Naive B cell (primary cell): ENCODE measurements around the gene PYDC1. TPM values are rescaled to one million over a fixed set of nuclear protein-coding genes. Genes with fewer than 3 reads are reported as not detected.
A peak's percentile ranks its signal among the peaks of the same experiment; 100 is the strongest.
"Not testable (repeated sequence)": the region's sequence is repeated elsewhere in the genome, so short reads cannot be mapped to it uniquely, and the experiment has no call there.

ENCODE experiments used
- ATAC-seq, 2 donors: fragments of 150-1000 bp; cut with Tn5 transposase; 2 replicates each; pipeline ENCODE4 v1.10.0; 2021; ENCODE audit warnings: low read depth in 2 of 2, mild to moderate bottlenecking in 2 of 2, moderate library complexity in 2 of 2
- DNase-seq: peaks from one replicate; pipeline ENCODE4 v3.0.0; 2022
- H3K27ac Mint-ChIP-seq, 6 donors: one replicate each; pipeline ENCODE4 v1.8.0; 2020 to 2022; ENCODE audit warnings: mild to moderate bottlenecking in 6 of 6, mixed read lengths in 6 of 6, moderate library complexity in 5 of 6, inconsistent platforms in 2 of 6
- H3K27me3 Mint-ChIP-seq, 3 donors: one replicate each; pipeline ENCODE4 v1.8.0; 2021 to 2022; ENCODE audit warnings: mixed read lengths in 3 of 3, mild to moderate bottlenecking in 1 of 3
- H3K36me3 Mint-ChIP-seq, 2 donors: one replicate each; pipeline ENCODE4 v1.8.0; 2020 to 2022; ENCODE audit warnings: mixed read lengths in 2 of 2, inconsistent platforms in 1 of 2, mild to moderate bottlenecking in 1 of 2
- H3K4me1 Mint-ChIP-seq, 3 donors: one replicate each; pipeline ENCODE4 v1.8.0; 2020 to 2022; ENCODE audit warnings: mixed read lengths in 3 of 3, inconsistent platforms in 1 of 3, mild to moderate bottlenecking in 1 of 3, moderate library complexity in 1 of 3
- H3K4me3 Mint-ChIP-seq, 8 donors: one replicate each; pipeline ENCODE4 v1.8.0; 2020 to 2022; ENCODE audit warnings: mild to moderate bottlenecking in 8 of 8, mixed read lengths in 8 of 8, moderate library complexity in 8 of 8, inconsistent platforms in 2 of 8
- H3K9me3 Mint-ChIP-seq, 7 donors: one replicate each; pipeline ENCODE4 v1.8.0; 2020 to 2022; ENCODE audit warnings: mixed read lengths in 7 of 7, mild to moderate bottlenecking in 5 of 7, inconsistent platforms in 2 of 7, moderate library complexity in 1 of 7
- polyA plus RNA-seq, 6 donors: library from polyadenylated mRNA; unstranded; fragments of 300-500 nt; fragmentation: Illumina TruSeq; gene quantifications; one replicate each; pipeline ENCODE4 v1.2.3, GENCODE V29; 2021; ENCODE audit warnings: low read depth in 6 of 6

The PYDC1 gene
- polyA plus RNA-seq: not detected

DNA sequence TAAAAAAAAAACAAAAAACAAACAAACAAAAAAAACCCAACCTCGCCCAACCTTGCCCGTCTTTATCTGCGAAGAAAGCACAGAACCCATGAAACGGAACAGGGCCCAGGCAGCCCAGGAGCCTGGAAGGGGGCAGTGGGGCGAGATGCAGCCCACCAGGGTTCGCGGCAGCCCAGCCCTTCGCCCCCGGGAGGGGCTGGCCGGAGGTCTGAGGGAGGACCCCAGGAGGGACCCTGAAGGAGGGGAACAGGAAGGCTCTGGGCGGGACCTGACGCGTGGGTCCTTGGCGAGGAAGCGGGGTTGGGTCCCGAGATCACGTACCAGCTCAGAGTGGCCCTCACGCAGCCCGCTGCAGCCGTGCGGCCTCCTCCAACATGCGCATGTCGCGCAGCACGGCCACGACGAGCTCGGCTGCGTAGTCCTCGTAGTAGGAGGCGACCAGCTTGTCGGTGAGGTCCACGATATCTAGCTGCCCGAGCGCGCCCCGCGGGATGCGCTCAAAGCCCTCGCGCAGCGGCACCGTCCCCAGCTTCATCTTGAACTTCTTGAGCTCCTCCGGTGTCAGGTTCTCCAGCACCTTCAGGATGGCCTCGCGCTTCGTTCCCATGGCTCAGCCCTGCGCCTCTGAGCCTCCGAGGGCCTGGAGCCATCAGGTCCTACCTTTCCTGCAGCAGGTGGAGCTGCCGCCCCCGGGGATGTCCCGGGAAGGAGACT lies at the start of gene PYDC1:
Gene PYDC1, minus strand, starts transcription at position 714 of the 714 bp plus-strand sequence. Its CDS starts 107 bp downstream, at position 607.
- DNase-seq: no peak
- peak within 1 kb of the TSS in 2 of 6 donors; percentile 39 to 65 for H3K27ac Mint-ChIP-seq
- H3K36me3 Mint-ChIP-seq: peaks cover 0 to 8% of the 10 kb centered on the region in 2 donors
- peaks cover 41 to 78% (median 52%) of the 10 kb centered on the region in 3 donors for H3K27me3 Mint-ChIP-seq
- H3K4me1 Mint-ChIP-seq: peaks cover 20 to 46% (median 44%) of the 10 kb centered on the region in 3 donors
- ATAC-seq: peak in 1 of 2 donors; percentile 14
- peak within 1 kb of the TSS; percentile 79 to 90 (median 84) for H3K4me3 Mint-ChIP-seq
- no peaks in the 10 kb centered on the region for H3K9me3 Mint-ChIP-seq

DNA sequence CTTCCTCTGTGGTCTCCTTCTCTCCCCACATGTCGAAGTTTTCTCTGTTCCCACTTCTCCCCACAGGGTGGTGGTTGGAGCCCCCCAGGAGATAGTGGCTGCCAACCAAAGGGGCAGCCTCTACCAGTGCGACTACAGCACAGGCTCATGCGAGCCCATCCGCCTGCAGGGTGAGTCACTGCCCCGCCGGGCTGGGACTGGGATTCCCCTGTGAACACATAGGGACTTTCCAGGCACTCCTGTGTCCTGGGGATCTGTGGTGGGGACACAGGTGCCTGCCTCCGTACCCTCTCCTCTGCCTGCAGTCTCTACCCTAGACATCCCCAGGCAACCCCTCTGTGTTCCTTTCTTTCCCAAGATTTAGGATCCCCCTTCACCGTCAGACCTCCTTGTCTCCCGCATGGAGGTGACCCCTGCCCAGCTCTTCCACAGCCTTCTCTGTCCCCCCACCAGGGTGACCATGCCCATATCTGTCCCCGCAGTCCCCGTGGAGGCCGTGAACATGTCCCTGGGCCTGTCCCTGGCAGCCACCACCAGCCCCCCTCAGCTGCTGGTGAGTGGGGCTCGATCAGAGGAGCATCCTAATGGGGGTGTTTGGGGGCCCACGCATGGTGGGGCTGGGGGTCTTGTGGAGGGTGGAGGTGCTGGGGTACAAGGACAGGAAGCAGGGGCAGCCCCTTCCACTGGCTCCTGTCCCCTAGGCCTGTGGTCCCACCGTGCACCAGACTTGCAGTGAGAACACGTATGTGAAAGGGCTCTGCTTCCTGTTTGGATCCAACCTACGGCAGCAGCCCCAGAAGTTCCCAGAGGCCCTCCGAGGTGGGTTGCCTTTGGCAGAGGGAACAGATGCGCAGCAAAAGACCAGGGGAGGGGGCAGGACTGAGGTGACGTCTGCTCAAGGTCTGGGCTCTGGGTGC lies 48.7 kb upstream of the PYDC1 start:
- peak; percentile 33 for DNase-seq
- peak; percentile 87 to 96 for ATAC-seq
- Mint-ChIP-seq H3K27ac (peak overlapping the region; percentile 39 to 94 (median 82)), H3K36me3 (peaks cover 0 to 29% of the 10 kb centered on the region in 2 donors), H3K9me3 (no peaks in the 10 kb centered on the region), H3K4me3 (peak overlapping the region; percentile 22 to 69 (median 48)), H3K4me1 (peaks cover 42 to 49% (median 46%) of the 10 kb centered on the region in 3 donors), H3K27me3 (peaks cover 6 to 22% (median 21%) of the 10 kb centered on the region in 3 donors)

DNA sequence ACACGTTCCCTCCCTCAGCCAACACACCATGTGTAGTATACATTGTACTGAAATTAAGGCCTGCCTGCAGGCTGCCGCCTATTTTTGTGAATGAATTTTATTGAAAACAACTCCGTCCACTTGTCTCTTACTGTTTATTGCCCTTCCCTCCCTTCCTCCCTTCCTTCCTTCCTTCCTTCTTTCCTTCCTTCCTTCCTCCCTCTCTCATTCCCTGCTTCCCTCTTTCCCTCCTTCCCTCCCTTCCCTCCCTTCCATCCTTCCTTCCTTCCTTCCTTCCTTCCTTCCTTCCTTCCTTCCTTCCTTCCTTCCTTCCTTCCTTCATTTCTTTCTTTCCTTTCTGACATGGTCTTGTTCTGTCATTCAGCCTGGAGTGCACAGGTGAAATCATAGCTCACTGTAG lies 45.1 kb upstream of the PYDC1 start:
- H3K4me1 Mint-ChIP-seq: peaks cover 44 to 58% (median 51%) of the 10 kb centered on the region in 3 donors
- DNase-seq (no peak), ATAC-seq (no peak)
- H3K9me3 Mint-ChIP-seq: no peaks in the 10 kb centered on the region
- no peak overlapping the region for H3K27ac Mint-ChIP-seq
- H3K4me3 Mint-ChIP-seq: peak overlapping the region in 1 of 8 donors; percentile 45
- H3K36me3 Mint-ChIP-seq: peaks cover 0 to 9% of the 10 kb centered on the region in 2 donors
- peaks cover 6 to 16% (median 8%) of the 10 kb centered on the region in 3 donors for H3K27me3 Mint-ChIP-seq

DNA sequence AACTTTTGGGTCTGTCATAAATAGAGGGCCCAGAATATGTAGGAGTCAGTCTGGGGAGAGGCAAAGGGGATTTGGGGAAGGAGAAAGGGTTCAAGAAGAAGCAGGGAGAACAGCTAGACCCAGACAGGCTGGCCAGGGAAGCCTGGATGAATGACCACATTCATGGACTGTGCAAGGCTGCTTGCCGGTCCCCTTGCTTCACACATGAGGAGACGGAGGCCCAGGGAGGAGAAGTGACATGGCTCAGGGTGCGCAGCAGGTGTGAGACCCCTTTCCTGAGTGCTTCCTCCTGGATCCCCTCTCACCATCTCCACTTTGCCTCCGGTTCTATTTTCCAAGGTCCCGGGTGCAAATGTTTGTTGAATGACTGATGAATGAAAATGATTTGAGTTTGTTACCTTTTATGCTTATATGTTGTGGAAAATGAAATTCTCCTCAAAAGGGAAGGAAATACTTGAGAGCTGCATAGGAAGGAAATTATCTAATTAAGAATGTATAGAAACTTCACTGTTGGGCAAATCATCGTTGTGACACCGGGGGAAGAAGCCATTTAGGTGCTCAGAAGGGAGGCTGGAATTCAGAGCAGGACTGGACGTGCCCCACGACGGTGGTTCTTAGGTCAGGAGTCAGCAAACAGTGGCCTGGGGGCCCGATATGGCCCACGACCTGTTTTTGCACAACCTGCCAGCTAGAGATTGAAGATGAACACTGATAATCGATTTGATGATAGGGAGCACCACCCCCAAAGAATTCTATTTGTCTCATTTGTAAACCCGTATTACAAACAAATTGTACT lies 43.4 kb upstream of the PYDC1 start:
- Mint-ChIP-seq H3K36me3 (peaks cover 0 to 3% of the 10 kb centered on the region in 2 donors), H3K4me3 (peak overlapping the region; percentile 11 to 91 (median 80)), H3K27me3 (peaks cover 3 to 8% (median 6%) of the 10 kb centered on the region in 3 donors), H3K4me1 (peaks cover 36 to 53% (median 41%) of the 10 kb centered on the region in 3 donors), H3K27ac (peak overlapping the region in 3 of 6 donors; percentile 31 to 75 (median 35)), H3K9me3 (no peaks in the 10 kb centered on the region)
- no peak for ATAC-seq
- no peak for DNase-seq

DNA sequence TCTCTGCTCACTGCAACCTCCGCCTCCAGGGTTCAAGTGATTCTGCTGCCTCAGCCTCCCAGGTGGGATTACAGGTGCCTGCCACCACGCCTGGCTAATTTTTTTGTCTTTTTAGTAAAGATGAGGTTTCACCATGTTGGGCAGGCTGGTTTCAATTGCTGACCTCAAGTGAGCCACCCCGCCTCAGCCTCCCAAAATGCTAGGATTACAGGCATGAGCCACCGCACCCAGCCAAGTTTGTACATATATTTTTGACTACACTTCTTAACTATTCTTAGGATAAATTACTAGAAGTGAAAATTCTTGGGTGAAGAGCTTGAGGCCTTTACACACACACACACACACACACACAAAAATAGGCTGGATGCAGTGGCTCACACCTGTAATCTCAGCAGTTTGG lies 41.4 kb upstream of the PYDC1 start:
- peak overlapping the region in 1 of 8 donors; percentile 45 for H3K4me3 Mint-ChIP-seq
- ATAC-seq (no peak), DNase-seq (no peak)
- H3K36me3 Mint-ChIP-seq: no peaks in the 10 kb centered on the region
- H3K27ac Mint-ChIP-seq: no peak overlapping the region
- peaks cover 40 to 58% (median 42%) of the 10 kb centered on the region in 3 donors for H3K4me1 Mint-ChIP-seq
- no peaks in the 10 kb centered on the region for H3K9me3 Mint-ChIP-seq
- peaks cover 0 to 12% (median 10%) of the 10 kb centered on the region in 3 donors for H3K27me3 Mint-ChIP-seq

DNA sequence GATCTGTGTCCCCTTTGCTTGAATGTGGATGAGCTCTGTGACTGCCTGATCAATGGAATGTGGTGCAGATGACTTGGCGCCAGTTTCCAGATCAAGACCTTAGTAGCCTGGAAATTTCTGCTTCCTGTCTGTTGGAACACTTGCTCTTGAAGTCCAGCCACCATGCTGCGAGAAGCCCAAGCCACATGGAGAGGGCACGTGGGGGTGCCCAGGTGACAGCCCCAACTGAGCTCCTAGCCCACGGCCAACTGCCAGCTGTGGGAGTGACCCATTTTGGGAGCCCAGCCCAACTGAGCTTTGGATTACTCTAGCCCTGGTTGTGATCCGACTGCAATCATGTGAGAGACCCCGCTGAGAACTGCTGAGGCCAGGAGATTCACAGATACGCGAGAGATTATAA lies 39.5 kb upstream of the PYDC1 start:
- ATAC-seq (no peak), DNase-seq (no peak)
- Mint-ChIP-seq H3K4me1 (peaks cover 28 to 43% (median 37%) of the 10 kb centered on the region in 3 donors), H3K27ac (no peak overlapping the region), H3K36me3 (no peaks in the 10 kb centered on the region), H3K9me3 (no peaks in the 10 kb centered on the region), H3K27me3 (peaks cover 8 to 19% (median 18%) of the 10 kb centered on the region in 3 donors), H3K4me3 (no peak overlapping the region)

DNA sequence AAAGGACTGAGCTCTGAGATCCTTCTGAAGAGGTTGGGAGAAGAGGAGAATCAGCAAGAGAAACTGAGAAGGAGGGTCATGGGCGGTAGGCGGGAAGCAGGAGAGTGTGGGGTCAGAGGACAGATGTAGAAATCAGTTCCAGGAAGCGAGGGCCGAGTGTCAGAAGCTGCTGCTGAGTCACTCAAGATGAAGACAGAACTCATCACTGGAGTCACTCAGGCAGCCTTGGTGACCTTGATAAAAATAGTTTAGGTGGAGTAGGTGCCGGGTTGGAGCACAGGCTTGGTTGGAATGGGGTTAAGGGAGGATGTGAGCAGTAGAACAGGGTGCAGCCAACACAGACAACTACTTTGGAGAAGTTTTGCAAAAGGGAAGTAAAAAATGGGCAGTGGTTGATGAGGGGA lies 36.7 kb upstream of the PYDC1 start:
- peak; percentile 38 to 63 for ATAC-seq
- no peak for DNase-seq
- Mint-ChIP-seq H3K4me3 (peak overlapping the region in 2 of 8 donors; percentile 47 to 67), H3K27me3 (peaks cover 8 to 28% (median 26%) of the 10 kb centered on the region in 3 donors), H3K27ac (no peak overlapping the region), H3K9me3 (no peaks in the 10 kb centered on the region), H3K4me1 (peaks cover 10 to 20% (median 20%) of the 10 kb centered on the region in 3 donors), H3K36me3 (no peaks in the 10 kb centered on the region)

DNA sequence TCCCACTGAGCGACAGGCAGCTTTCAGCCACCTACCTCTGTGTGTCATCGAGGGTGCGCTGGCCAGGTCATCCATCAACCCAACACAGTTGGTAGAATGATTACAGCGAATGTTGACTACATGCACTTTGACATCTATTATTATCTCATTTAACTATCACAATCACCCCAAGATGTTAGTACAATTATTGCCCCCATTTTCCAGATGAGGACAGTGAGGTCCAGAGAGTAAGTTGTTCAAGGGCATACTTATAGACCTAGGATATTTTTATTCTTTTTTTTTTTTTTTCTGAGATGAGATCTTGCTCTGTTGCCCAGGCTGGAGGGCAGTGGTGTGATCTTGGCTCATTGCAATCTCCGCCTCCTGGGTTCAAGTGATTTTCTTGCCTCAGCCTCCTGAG lies 34.5 kb upstream of the PYDC1 start:
- ATAC-seq (no peak), DNase-seq (no peak)
- no peaks in the 10 kb centered on the region for H3K9me3 Mint-ChIP-seq
- no peak overlapping the region for H3K27ac Mint-ChIP-seq
- no peaks in the 10 kb centered on the region for H3K36me3 Mint-ChIP-seq
- H3K4me3 Mint-ChIP-seq: no peak overlapping the region
- peaks cover 10 to 20% (median 13%) of the 10 kb centered on the region in 3 donors for H3K4me1 Mint-ChIP-seq
- H3K27me3 Mint-ChIP-seq: peaks cover 8 to 32% (median 29%) of the 10 kb centered on the region in 3 donors

DNA sequence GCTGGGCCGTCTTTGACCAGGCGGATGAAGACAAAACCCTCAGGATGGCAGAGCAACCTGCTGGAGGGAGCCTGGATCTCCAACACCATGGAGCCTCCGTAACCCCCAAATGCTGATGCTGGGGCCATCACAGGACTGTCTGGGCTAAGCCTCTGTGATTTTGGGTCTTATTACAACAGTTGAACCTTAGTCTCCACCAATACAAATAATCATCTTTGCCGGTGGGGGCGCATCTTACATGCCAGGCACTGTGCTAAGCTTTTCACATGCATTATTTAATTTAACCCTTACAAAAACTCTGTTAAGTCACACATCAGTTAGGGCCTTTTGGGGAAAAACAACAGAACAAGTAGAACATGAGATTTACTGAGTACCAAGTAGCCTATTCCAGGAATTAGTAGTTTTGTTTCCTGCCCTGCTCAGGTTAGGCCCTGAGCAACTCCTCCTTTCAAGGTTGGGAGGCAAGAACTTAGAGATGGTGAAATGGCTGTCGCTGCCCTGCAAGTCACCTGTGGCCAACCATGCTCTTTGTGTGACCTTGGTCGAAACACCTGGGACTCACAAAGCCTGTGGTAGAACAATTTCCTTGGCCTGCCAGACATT lies 33.9 kb upstream of the PYDC1 start:
- no peaks in the 10 kb centered on the region for H3K9me3 Mint-ChIP-seq
- H3K27me3 Mint-ChIP-seq: peaks cover 8 to 32% (median 29%) of the 10 kb centered on the region in 3 donors
- no peak overlapping the region for H3K27ac Mint-ChIP-seq
- ATAC-seq: no peak
- H3K4me1 Mint-ChIP-seq: peaks cover 10 to 20% (median 11%) of the 10 kb centered on the region in 3 donors
- DNase-seq: no peak
- H3K36me3 Mint-ChIP-seq: no peaks in the 10 kb centered on the region
- H3K4me3 Mint-ChIP-seq: no peak overlapping the region

DNA sequence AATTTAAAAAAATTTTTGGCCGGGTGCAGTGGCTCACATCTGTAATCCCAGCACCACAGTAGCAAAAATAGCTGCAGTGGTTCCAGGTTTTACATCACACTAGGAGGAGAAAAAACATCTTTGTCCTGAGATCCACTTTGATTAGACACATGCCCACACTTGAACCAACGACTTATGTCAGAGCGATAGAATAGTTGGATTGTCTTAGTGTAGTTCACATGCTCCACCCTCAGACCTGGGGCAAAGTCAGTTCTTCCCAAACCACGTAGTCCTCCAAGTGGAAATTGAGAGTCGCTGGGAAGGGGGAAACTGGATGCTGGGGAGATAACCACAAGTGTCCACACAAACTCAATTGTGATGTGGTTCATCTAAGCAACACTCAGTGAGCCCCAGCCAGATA lies 31.4 kb upstream of the PYDC1 start:
- ATAC-seq (no peak), DNase-seq (no peak)
- Mint-ChIP-seq H3K36me3 (no peaks in the 10 kb centered on the region), H3K4me1 (peaks cover 7 to 25% (median 21%) of the 10 kb centered on the region in 3 donors), H3K27ac (no peak overlapping the region), H3K27me3 (peaks cover 8 to 26% (median 25%) of the 10 kb centered on the region in 3 donors), H3K9me3 (no peaks in the 10 kb centered on the region), H3K4me3 (no peak overlapping the region)

DNA sequence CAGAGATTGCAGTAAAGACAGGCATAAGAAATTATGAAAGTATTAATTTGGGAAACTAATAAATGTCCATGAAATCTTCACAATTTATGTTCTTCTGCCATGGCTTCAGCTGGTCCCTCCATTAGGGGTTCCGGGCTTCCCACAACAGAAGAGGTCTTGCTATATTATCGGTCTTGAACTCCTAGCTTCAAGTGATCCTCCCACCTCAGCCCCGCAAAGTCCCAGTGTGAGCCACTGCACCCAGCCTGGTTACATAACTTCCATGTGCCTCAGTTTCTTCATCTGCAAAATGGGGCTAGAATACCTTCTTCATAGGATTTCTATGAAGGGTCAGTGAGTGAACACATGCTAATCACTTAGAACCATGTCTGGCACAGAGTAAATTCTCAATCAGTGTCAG lies 29.4 kb upstream of the PYDC1 start:
- Mint-ChIP-seq H3K36me3 (no peaks in the 10 kb centered on the region), H3K4me3 (no peak overlapping the region), H3K27me3 (peaks cover 0 to 21% (median 14%) of the 10 kb centered on the region in 3 donors), H3K4me1 (peaks cover 6 to 24% (median 13%) of the 10 kb centered on the region in 3 donors), H3K27ac (no peak overlapping the region), H3K9me3 (no peaks in the 10 kb centered on the region)
- DNase-seq: no peak
- no peak for ATAC-seq

DNA sequence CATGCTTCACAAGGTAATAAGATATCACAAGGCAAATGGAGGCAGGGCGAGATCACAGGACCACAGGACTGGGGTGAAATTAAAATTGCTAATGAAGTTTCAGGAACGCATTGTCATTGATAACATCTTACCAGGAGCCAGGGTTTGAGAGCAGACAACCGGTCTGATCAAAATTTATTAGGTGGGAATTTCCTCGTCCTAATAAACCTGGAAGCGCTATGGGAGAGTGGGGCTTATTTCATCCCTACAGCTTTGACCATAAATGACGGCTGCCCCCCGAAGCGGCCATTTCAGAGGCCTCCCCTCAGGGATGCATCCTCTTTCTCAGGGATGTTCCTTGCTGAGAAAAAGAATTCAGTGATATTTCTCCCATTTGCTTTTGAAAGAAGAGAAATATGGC lies 28.7 kb upstream of the PYDC1 start:
- ATAC-seq, H3K9me3 Mint-ChIP-seq, DNase-seq, H3K36me3 Mint-ChIP-seq: not testable (repeated sequence)
- peaks cover 0 to 21% (median 19%) of the 10 kb centered on the region in 3 donors for H3K27me3 Mint-ChIP-seq
- peak overlapping the region in 1 of 8 donors; percentile 16 for H3K4me3 Mint-ChIP-seq
- peak overlapping the region in 1 of 6 donors; percentile 81 for H3K27ac Mint-ChIP-seq
- H3K4me1 Mint-ChIP-seq: peaks cover 6 to 24% (median 13%) of the 10 kb centered on the region in 3 donors
